AG09309 (cell line): ENCODE measurements around the gene NDRG3.

Source experiments
- DNase-seq: peaks from one replicate; pipeline ENCODE4 v3.0.0-alpha.2; 2010; ENCODE audit warnings: low read depth
- H3K4me3 ChIP-seq: 2 replicates; pipeline ENCODE4 v1.5.1; 2011; ENCODE audit warnings: mild to moderate bottlenecking, low read depth, low read length, moderate library complexity; ENCODE audit not compliant: control insufficient read depth
- TF ChIP-seq, protein P1 (sequence below): IDR thresholded peaks from 2 replicates; pipeline ENCODE4 v1.5.1; 2011; ENCODE audit warnings: mild to moderate bottlenecking, low read depth, low read length, inconsistent platforms; ENCODE audit not compliant: insufficient read depth, control insufficient read depth; ENCODE audit errors: missing control alignments

Gene NDRG3

DNA sequence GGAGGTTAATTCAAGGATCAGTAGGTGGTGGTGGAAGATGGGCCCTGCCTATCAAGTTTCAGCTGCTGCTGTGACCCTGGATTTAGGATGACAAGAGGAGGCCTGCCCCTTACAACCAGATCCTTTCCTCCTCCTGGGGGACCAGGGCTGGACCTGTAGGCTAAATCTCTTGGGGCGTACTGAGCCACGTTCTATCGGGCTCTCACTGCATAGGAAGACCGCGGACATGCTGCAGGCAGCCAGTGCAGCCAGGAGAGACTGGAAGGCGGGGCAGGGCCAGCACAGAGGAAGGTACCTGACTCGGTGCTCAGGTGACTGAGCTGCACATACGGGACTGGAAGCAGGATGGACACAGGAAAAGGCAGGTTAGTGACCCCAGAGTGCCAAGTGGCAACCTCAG, 91.4 kb downstream of the NDRG3 start:
- TF ChIP-seq, protein P1, sequence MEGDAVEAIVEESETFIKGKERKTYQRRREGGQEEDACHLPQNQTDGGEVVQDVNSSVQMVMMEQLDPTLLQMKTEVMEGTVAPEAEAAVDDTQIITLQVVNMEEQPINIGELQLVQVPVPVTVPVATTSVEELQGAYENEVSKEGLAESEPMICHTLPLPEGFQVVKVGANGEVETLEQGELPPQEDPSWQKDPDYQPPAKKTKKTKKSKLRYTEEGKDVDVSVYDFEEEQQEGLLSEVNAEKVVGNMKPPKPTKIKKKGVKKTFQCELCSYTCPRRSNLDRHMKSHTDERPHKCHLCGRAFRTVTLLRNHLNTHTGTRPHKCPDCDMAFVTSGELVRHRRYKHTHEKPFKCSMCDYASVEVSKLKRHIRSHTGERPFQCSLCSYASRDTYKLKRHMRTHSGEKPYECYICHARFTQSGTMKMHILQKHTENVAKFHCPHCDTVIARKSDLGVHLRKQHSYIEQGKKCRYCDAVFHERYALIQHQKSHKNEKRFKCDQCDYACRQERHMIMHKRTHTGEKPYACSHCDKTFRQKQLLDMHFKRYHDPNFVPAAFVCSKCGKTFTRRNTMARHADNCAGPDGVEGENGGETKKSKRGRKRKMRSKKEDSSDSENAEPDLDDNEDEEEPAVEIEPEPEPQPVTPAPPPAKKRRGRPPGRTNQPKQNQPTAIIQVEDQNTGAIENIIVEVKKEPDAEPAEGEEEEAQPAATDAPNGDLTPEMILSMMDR: no peak
- H3K4me3 ChIP-seq: no peak overlapping the region
- no peak for DNase-seq

DNA sequence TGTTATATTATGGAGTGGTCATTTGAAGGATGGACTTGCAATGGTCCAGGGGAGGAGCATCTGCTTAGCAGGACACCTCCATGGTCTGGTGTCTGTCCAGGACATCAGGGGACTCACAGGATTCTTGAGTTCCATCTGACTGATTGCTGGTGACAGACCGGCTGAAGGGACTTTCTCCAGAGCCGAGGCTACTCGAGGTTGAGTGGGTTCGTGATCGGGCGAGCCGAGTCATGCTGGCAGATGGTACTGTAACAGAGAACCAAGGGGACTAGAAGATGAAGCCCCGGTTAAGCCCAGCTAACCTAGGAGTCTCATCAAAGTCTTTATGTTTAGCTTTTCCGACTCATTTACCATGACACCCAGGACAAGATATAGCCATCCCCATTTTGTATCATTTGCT, 92.4 kb downstream of the NDRG3 start:
- TF ChIP-seq, protein P1: no peak
- DNase-seq: no peak
- no peak overlapping the region for H3K4me3 ChIP-seq

DNA sequence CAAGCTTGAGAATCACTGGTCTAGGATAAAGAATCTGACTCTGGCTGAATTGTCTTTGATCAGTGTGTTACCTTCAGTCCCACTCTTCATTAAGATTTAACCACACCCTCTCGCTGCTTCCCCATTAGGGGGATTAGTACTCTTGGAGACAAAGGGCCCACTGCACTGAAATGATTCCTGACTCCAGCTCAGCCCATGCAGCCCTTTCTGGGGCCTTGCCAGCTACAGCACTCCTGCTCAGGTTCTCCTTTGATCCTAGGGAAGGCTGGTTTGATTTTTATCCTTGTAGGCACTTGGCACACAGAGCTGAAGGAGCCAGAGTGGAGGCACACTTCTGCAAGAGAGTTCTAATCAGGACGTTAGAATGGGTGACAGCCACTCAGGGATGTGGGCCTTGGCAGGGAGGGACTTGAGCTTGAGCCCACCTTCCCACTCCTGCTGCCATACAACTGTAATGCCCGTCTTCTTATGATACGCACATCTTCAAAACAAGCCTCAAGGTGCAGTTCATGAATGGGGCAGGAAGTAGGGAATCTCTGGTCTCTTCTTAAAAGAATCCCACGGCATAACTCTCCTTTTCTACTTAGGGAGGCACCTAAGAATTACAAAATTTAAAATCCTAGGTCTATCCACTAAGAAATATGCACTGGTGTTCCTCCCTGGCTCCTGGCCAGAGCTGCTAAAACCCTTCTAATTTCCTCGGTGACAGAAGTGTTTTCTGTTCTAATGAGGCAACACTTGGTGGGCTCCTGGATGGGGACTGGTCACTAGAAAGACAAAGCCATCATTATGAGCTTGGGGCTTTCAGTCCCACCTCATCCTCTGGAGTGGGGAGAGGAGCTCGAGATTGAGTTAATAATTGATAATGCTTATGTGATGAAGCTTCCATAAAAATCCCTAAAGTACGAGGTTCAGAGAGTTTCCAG, 98.4 kb downstream of the NDRG3 start:
- H3K4me3 ChIP-seq: no peak overlapping the region
- DNase-seq: no peak
- TF ChIP-seq, protein P1: no peak

DNA sequence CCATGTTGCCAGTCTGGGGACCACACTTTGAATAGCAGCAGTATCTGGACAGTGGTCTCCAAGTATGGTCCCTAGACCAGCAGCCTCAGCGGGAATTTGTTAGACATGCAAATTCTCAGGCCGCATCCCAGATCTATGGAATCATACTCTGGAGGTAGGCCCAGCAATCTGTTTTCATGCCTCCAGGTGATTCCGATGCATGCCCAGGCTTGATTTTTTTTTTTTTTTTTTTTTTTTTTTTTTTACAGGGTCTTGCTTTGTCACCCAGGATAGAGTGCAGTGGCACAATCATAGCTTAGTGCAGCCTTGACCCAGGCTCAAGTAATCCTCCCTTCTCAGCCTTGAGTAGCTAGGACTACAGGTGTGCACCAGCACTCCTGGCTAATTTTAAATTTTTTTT, 99.2 kb downstream of the NDRG3 start:
- TF ChIP-seq, protein P1: no peak
- no peak overlapping the region for H3K4me3 ChIP-seq
- DNase-seq: no peak

DNA sequence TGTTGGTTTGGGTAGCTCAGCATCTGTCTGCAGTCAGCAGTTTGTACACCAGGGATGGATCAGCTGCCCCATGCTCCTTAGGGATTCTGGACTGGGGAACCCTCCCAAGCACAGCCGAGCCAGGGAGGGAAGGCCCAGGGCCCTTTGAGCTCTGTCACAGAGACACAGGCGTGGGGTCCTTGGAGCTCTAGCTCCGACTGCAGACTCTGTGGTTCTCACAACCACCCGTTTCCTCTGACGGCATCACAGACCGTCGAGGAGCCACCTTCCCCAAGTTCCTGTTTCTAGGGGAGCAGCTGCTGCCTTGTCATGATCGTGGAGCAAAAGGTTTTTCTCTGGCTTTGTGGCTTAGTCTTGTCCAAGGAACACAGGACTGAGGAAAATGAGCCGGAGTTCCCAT, 99.9 kb downstream of the NDRG3 start, which contains the start of gene SLA2:
SLA2 (minus strand) TSS at position 199 of the 400 bp plus-strand sequence. CDS start 4,861 bp downstream, outside the sequence.
- TF ChIP-seq, protein P1: no peak
- no peak for DNase-seq

DNA sequence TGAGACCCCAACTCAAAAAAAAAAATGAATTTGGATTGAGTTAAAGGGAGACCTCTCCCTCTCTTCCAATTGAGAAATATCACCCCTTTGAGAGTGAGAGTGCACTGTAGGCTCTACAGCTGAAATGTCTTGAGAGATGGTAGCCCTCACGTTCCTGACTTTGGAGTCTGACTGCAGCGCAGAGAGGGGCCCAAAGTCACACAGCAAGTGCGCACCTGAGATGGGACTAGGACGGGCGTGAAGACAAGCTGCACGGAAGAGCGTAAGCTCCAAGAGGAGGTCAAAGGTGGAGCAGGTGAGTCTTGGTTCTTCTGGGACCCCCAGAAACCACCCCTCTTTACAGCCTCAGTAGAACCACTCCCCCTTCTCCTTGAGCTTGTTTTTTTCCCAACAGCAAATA, 100.5 kb downstream of the NDRG3 start:
- TF ChIP-seq, protein P1: no peak

More for the DNA sequence above, 99.9 kb downstream of the NDRG3 start, which contains the start of gene SLA2:
- no peak within 1 kb of the TSS for H3K4me3 ChIP-seq

More for the DNA sequence above, 100.5 kb downstream of the NDRG3 start:
- no peak overlapping the region for H3K4me3 ChIP-seq
- no peak for DNase-seq
